Small intestine (tissue), 7 donors: ENCODE results near the gene JMJD6. TPM values are rescaled to one million over a fixed set of nuclear protein-coding genes. Genes with fewer than 3 reads are reported as not detected.
"Not testable (repeated sequence)": the region's sequence is repeated elsewhere in the genome, so short reads cannot be mapped to it uniquely, and the experiment has no call there.

Experiments
- DNase-seq, 2 donors: peaks; one replicate each; pipeline versions ENCODE4 v3.0.0 to v3.0.0-alpha.2; 2013
- FAIRE-seq: peaks from 2 replicates; lab custom pipeline; 2012; peaks lifted over from hg19 to GRCh38; lab: Jason Lieb, UNC
- H3K27ac ChIP-seq, 3 donors: one replicate each; pipeline ENCODE4 v1.5.1; 2013; ENCODE audit warnings: low read length in 2 of 3, mild to moderate bottlenecking in 2 of 3, control low read depth in 1 of 3, inconsistent platforms in 1 of 3, low read depth in 1 of 3, moderate library complexity in 1 of 3
- H3K27me3 ChIP-seq, 3 donors: one replicate each; pipeline ENCODE4 v1.6.1; 2013; ENCODE audit warnings: low read length in 3 of 3, inconsistent platforms in 1 of 3; ENCODE audit not compliant: control insufficient read depth in 3 of 3, insufficient read depth in 3 of 3
- H3K36me3 ChIP-seq, 3 donors: one replicate each; pipeline ENCODE4 v1.6.1; 2013; ENCODE audit warnings: low read length in 3 of 3, inconsistent platforms in 1 of 3, low read depth in 1 of 3, mild to moderate bottlenecking in 1 of 3, moderate library complexity in 1 of 3; ENCODE audit not compliant: control insufficient read depth in 3 of 3, insufficient read depth in 2 of 3
- H3K4me1 ChIP-seq, 3 donors: one replicate each; pipeline ENCODE4 v1.6.1; 2013; ENCODE audit warnings: low read length in 2 of 3, inconsistent platforms in 1 of 3, low read depth in 1 of 3, mild to moderate bottlenecking in 1 of 3, moderate library complexity in 1 of 3; ENCODE audit not compliant: control insufficient read depth in 3 of 3, insufficient read depth in 2 of 3
- H3K4me3 ChIP-seq, 3 donors: one replicate each; pipeline ENCODE4 v1.5.1; 2013; ENCODE audit warnings: low read length in 3 of 3, control low read depth in 1 of 3, inconsistent platforms in 1 of 3, low read depth in 1 of 3, mild to moderate bottlenecking in 1 of 3, moderate library complexity in 1 of 3
- H3K9me3 ChIP-seq, 2 donors: one replicate each; pipeline ENCODE4 v1.6.1; 2013; ENCODE audit warnings: low read depth in 1 of 2, low read length in 1 of 2; ENCODE audit not compliant: control insufficient read depth in 2 of 2, insufficient read depth in 1 of 2
- WGBS, 3 donors: extraction: QIAGEN DNeasy Blood & Tissue Kit; methylation state at CpG; one replicate each; pipeline ENCODE4 v1.1.7; 2013; 5-methylcytosine and 5-hydroxymethylcytosine counted together
- polyA plus RNA-seq, 4 donors: library from polyadenylated mRNA; stranded (reverse) in 3 of 4; unstranded in 1 of 4; fragments of 200-250 nt in 3 of 4; fragments of 120-200 nt in 1 of 4; gene quantifications; one replicate each; pipeline versions ENCODE4 v1.2.1 to v1.2.3, GENCODE V29; 2013
- donor health status: healthy with polysubstance abuse.
- donor health status: control.
- donor health status: control.
- donor health status: Bipolar disorder and iron deficiency.
- donor health status: healthy.

The JMJD6 gene
- polyA plus RNA-seq, 4 donors: 24.2 to 56.6 (median 39.1) TPM

DNA sequence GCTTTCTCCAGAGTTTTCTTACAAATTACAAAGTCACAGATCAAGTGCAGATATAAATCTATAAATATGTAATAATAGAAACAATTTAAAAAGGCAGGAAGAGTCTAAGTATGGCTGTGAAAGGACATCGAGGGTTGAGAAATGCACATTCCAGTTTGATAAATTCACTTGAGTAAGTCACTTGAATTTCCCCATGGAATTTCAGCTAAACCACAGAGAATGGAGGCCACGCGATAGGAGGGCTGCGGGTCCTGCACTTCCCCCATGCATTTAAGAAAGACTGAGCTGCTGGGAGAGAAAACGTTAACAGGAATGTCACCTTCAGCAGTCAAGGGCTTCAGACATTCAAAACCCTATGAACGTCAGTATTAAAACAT is 9.6 kb downstream of the JMJD6 start:
- DNase-seq (no peak), FAIRE-seq (no peak)
- Histone ChIP-seq H3K4me1 (peaks cover 0 to 12% (median 0%) of the 10 kb centered on the region in 3 donors), H3K27ac (peak overlapping the region; percentile 65 to 93 (median 69)), H3K36me3 (peaks cover 27 to 80% (median 36%) of the 10 kb centered on the region in 3 donors), H3K9me3 (no peaks in the 10 kb centered on the region), H3K4me3 (no peak overlapping the region), H3K27me3 (no peaks in the 10 kb centered on the region)
- WGBS, 3 donors: 75 to 86% (median 82%) methylated on average over 6 of the region's 6 CpGs

DNA sequence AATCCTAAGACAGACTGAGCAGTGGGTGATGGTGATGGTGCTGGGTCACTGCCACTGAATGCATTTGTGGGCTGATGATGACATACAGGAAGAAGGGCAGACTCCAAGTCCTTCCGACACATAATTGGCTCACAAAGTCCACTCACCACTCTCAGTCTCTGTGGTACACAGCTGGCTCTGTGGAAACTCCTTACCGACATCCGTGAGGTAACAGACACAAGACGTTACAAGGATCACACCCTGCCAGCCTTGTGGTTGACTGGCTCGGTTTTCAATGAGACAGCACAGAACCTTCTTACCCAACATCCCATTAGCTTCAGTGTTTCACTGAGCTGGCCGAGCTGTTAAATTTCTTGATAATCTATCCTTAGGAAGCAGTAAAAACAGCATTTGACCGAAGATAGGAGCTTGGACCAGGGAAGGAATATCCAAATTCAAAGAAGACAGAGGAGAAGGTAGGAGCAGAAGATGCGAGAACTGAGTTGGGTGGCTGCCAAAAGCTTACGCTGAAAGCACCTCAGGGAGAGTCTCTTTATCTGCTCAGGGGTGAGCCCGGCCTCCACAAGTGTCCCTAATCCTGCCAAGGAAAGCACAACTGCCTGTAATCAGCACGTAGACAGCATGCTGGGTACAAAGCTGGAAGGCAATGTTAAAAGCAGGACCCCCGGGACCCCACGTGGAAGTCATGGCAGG is 10.1 kb downstream of the JMJD6 start:
- DNase-seq (peak; percentile 73 to 86), FAIRE-seq (no peak)
- WGBS, 3 donors: 49 to 61% (median 50%) methylated on average over 13 of the region's 13 CpGs
- Histone ChIP-seq H3K36me3 (peaks cover 22 to 75% (median 32%) of the 10 kb centered on the region in 3 donors), H3K9me3 (no peaks in the 10 kb centered on the region), H3K27me3 (no peaks in the 10 kb centered on the region), H3K4me3 (no peak overlapping the region), H3K27ac (peak overlapping the region; percentile 65 to 93 (median 69)), H3K4me1 (peaks cover 0 to 15% (median 0%) of the 10 kb centered on the region in 3 donors)

DNA sequence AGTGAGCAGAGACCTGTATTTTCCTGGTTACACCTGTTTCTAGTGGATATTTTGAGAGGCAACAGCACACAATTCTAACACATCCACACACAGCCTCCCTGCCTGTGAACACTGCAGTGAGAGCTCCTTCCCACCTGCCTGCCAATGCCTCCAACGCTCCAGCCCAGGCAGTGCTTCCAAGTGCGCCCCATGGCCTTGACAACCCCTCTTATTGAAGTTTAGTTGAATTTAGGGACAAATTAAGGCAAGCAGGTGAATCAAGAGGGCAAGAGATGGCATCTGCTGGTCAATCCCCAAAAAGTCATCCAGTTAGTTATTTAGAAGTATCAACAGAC is 10.9 kb downstream of the JMJD6 start:
- peaks cover 0 to 19% (median 0%) of the 10 kb centered on the region in 3 donors for H3K4me1 ChIP-seq
- DNase-seq (no peak), FAIRE-seq (no peak)
- H3K27me3 ChIP-seq: no peaks in the 10 kb centered on the region
- H3K4me3 ChIP-seq: no peak overlapping the region
- H3K36me3 ChIP-seq: peaks cover 18 to 68% (median 26%) of the 10 kb centered on the region in 3 donors
- H3K9me3 ChIP-seq: no peaks in the 10 kb centered on the region
- 90 to 95% (median 91%) methylated on average over 2 of the region's 2 CpGs for WGBS, 3 donors
- H3K27ac ChIP-seq: peak overlapping the region in 2 of 3 donors; percentile 28 to 50

DNA sequence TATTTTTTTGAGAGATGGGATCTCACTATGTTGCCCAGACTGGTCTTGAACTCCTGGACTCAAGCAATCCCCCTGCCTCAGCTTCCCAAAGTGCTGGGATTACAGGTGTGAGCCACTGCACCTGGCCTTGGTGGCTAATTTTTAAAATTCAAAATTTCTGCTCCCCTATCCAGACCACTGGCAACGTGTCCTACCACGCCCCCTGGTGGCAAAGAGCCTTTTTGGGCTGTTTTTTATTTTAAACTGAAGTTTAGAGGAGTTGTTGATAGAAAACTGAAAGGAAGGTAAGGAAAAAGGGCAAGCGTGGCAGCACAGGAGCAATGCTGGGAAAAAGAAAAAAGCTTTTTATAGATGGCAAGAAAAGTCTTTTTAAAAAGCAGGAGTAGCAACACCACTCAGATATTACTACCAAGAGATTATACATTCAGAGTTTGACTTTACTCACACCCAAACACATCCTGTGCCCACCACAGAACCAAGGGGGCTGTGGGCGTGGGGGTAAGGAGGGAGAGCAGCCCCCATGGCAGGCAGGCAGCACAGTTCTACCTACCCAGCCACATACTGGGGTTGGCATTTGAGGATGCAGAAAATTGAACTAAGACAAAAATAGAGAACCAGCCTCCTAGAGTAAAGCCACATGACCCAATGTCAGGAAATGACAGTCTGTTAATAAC is 11.4 kb downstream of the JMJD6 start:
- Histone ChIP-seq H3K27ac (no peak overlapping the region), H3K27me3 (peaks cover 0 to 3% (median 0%) of the 10 kb centered on the region in 3 donors), H3K36me3 (peaks cover 14 to 63% (median 22%) of the 10 kb centered on the region in 3 donors), H3K9me3 (no peaks in the 10 kb centered on the region), H3K4me3 (no peak overlapping the region), H3K4me1 (peaks cover 0 to 19% (median 0%) of the 10 kb centered on the region in 3 donors)
- 28 to 45% (median 29%) methylated on average over 4 of the region's 4 CpGs for WGBS, 3 donors
- no peak for FAIRE-seq
- DNase-seq: peak in 1 of 2 donors; percentile 61

DNA sequence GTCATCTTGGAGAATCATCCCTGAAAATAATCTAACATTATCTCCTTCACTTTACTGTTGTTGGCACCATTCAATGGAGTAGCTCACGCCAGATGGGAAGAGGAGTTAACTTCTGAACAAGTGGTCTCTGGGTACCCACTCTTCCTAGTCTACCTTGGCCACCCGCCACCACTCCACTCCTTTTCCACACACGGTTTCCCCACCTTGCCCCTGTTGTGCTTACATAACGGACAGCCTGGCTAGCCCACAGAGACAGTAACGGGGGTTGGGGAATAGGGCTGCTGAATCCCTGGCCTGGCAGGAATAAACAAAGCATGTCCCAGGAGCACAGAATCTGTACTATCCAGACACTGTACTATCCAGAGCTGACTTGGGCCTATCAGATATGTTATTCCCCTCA is 12.1 kb downstream of the JMJD6 start:
- Histone ChIP-seq H3K27me3 (peaks cover 0 to 9% (median 0%) of the 10 kb centered on the region in 3 donors), H3K9me3 (no peaks in the 10 kb centered on the region), H3K4me3 (no peak overlapping the region), H3K27ac (no peak overlapping the region), H3K36me3 (peaks cover 14 to 56% (median 20%) of the 10 kb centered on the region in 3 donors), H3K4me1 (peaks cover 0 to 19% (median 0%) of the 10 kb centered on the region in 3 donors)
- 84 to 90% (median 87%) methylated on average over 5 of the region's 5 CpGs for WGBS, 3 donors
- no peak for FAIRE-seq
- no peak for DNase-seq

DNA sequence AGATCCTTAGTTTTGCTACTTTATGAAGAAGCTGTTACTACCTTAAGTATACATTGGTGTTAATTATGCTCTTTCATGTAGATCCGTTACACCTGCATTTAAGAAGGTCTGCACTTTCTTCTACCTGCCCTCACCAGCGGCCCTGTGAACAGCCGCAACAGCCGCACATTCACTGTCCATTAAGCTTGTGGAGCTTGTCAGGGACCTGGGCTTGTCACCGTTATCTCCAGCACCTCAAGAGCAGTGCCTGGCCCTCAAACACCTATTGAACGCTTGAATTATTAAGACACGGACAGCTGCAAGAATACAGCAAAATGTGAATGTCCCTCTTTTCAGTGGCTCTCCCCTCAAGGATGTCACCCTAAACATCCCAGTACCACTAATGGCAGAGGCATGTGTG is 12.6 kb downstream of the JMJD6 start:
- H3K4me3 ChIP-seq: no peak overlapping the region
- peaks cover 0 to 12% (median 0%) of the 10 kb centered on the region in 3 donors for H3K27me3 ChIP-seq
- H3K4me1 ChIP-seq: peaks cover 0 to 22% (median 0%) of the 10 kb centered on the region in 3 donors
- H3K27ac ChIP-seq: no peak overlapping the region
- DNase-seq (no peak), FAIRE-seq (no peak)
- H3K36me3 ChIP-seq: peaks cover 10 to 56% (median 20%) of the 10 kb centered on the region in 3 donors
- 94 to 97% (median 97%) methylated on average over 7 of the region's 7 CpGs for WGBS, 3 donors
- no peaks in the 10 kb centered on the region for H3K9me3 ChIP-seq

DNA sequence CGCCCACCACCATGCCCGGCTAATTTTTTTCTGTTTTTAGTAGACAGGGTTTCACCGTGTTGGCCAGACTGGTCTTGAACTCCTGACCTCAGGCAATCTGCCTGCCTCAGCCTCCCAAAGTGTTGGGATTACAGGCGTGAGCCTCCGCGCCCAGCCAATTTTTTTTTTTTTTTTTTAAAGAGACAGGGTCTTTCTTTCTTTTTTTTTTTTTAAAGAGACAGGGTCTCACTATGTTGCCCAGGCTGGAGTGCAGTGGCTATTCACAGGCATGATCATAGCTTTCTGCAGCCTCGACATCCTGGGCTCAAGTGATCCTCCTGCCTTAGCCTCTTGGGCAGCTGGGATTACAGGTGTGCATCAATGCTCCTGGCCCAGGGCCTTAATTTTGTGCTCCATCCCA is 14.1 kb downstream of the JMJD6 start:
- H3K9me3 ChIP-seq, H3K27ac ChIP-seq, H3K4me3 ChIP-seq, DNase-seq, FAIRE-seq: not testable (repeated sequence)
- WGBS, 3 donors: 62 to 66% (median 63%) methylated on average over 7 of the region's 7 CpGs
- Histone ChIP-seq H3K27me3 (peaks cover 0 to 12% (median 0%) of the 10 kb centered on the region in 3 donors), H3K36me3 (peaks cover 7 to 44% (median 14%) of the 10 kb centered on the region in 3 donors), H3K4me1 (peaks cover 0 to 30% (median 0%) of the 10 kb centered on the region in 3 donors)

DNA sequence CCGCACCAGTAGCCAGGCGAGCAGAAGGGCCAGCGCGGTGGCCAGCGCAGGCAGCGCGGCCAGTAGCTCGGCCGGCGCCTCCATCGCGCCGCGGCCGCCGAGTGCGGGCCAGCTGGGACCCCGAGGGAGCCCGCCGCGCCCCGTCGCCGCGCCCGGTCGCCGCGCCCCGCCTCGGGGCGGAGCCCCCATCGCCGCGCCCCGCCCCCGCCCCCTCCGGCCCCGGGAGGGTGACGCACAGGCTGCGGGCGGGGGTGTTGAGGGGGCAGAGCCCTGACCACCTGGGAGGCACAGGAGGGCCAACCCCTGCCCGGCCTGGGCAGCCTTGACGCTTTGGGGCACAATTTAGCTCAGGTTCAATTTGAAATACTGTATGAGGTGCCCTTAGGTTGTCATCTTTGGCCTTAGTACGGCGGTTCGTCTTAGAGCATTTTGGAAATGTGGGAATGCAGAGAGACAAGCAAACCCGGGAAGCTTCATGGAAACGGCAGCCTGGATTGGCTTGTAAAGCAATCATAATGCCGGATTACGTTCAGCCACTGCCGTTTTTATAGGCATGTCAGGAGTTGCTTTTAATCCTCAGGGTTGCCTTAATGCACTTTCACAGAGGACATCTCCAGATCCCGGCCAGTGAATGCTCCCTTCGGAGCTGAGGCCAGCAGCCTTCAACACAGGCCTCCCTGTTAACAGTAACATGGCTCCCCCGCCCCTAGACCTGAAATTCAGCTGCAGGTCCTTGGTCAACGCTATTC is 15.4 kb downstream of the JMJD6 start, which contains the start of gene MXRA7:
Gene MXRA7, minus strand, starts transcription at position 103 of the 749 bp plus-strand sequence. Its CDS starts 19 bp downstream, at position 84.
- peaks cover 0 to 12% (median 0%) of the 10 kb centered on the region in 3 donors for H3K27me3 ChIP-seq
- H3K4me3 ChIP-seq: peak within 1 kb of the TSS; percentile 54 to 65 (median 54)
- DNase-seq (peak in 1 of 2 donors; percentile 77), FAIRE-seq (no peak)
- H3K36me3 ChIP-seq: peaks cover 2 to 32% (median 6%) of the 10 kb centered on the region in 3 donors
- H3K9me3 ChIP-seq: no peaks in the 10 kb centered on the region
- peak within 1 kb of the TSS; percentile 46 to 92 (median 77) for H3K27ac ChIP-seq
- H3K4me1 ChIP-seq: peaks cover 0 to 24% (median 0%) of the 10 kb centered on the region in 3 donors
- 5 to 12% (median 9%) methylated on average over 23 to 56 of the region's 56 CpGs for WGBS, 3 donors
